GM13977 (cell line): Measurements from ENCODE around the gene RPP14.

Experiments
- DNase-seq: peaks from one replicate; pipeline ENCODE4 v3.0.0; 2012; ENCODE audit warnings: low spot score
- CTCF ChIP-seq: IDR thresholded peaks from 2 replicates; pipeline ENCODE4 v1.5.1; 2012; ENCODE audit warnings: mild to moderate bottlenecking, control low read depth; ENCODE audit not compliant: insufficient read depth; ENCODE audit errors: extremely low read depth, missing control alignments
- in situ Hi-C: fragments of 300-500 bp; cut with MboI; formaldehyde crosslinking; loops from one replicate; pipeline ENCODE4 v1.12.0; 2022; ENCODE audit warnings: low sequenced_read_pairs, low pct_unique_long_range_greater_than_20kb, mixed read lengths, inconsistent platforms; ENCODE audit not compliant: unreplicated experiment

The RPP14 gene

DNA sequence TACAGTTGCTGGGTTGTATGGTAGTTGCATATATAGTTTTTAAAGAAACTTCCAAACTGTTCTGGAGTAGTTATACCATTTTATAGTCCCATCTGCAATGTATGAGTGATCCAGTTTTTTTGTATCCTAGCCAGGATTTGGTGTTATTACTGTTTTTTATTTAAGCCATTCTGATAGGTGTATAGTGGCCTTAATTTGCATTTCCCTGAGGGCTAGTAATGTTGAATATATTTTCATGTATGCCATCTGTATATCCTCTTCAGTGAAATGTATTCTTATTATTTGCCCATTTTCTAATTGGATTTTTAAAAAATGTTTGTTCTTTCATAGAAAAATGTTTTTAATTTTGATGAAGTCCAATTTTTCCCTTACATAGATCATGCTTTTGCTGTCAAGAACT is 55.8 kb downstream of the RPP14 start:
- in situ Hi-C loops = no loop called here
- TF ChIP-seq CTCF = no peak
- no peak for DNase-seq

- in situ Hi-C loops = no loop called here
- no peak for DNase-seq
- no peak for TF ChIP-seq CTCF
These were observed 60.7 kb downstream of the RPP14 start for GRCh38 chr3:58366699-58367098.

DNA sequence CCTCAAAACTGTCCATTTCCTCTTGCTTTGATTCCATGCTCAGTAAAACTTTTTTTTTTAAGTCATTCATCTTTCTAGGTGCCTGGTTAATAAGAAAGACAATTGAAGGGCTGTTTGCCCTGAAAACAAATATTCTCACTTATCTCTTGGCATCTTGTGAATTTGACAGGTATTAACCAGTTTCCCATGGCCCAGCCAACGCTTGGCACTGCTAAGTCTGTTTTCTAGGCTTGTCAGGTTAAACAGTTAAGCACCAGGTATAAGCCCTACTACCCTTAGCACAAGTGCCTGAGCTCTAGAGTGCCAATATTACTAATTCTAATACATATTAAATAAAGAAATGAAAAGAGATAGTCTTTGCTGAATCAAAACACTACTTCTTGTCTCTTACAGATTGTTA is 63.0 kb downstream of the RPP14 start:
- TF ChIP-seq CTCF = no peak
- in situ Hi-C loops = no loop called here

More for the DNA sequence above, 63.0 kb downstream of the RPP14 start:
- no peak for DNase-seq
